ENCODE data around the gene CARD8.

The CARD8 gene

GRCh38 chr19:48206397-48207093, 49.2 kb downstream of the CARD8 start:
- no peak for DNase-seq

GRCh38 chr19:48203794-48204628, 51.7 kb downstream of the CARD8 start:
- peak; percentile 86 to 89 for DNase-seq

- DNase-seq: no peak
Measured at GRCh38 chr19:48203222-48203793, 52.4 kb downstream of the CARD8 start.

GRCh38 chr19:48196933-48197665, 58.6 kb downstream of the CARD8 start:
- DNase-seq: no peak

GRCh38 chr19:48196321-48196763, 59.4 kb downstream of the CARD8 start:
- no peak for DNase-seq

GRCh38 chr19:48194844-48195830, 60.6 kb downstream of the CARD8 start:
- DNase-seq: no peak

GRCh38 chr19:48194041-48194843, 61.5 kb downstream of the CARD8 start:
- no peak for DNase-seq

GRCh38 chr19:48192750-48193149, 63.0 kb downstream of the CARD8 start:
- no peak for DNase-seq

GRCh38 chr19:48190885-48191284, 64.8 kb downstream of the CARD8 start:
- no peak for DNase-seq

GRCh38 chr19:48190288-48190884, 65.3 kb downstream of the CARD8 start:
- DNase-seq: peak; percentile 14 to 54

- no peak for DNase-seq
Measured at GRCh38 chr19:48186541-48186991, 69.1 kb downstream of the CARD8 start.

- no peak for DNase-seq
Measured at GRCh38 chr19:48186015-48186414, 69.7 kb downstream of the CARD8 start.

GRCh38 chr19:48183356-48183755, 72.4 kb downstream of the CARD8 start:
- no peak for DNase-seq

- no peak for DNase-seq
Measured at GRCh38 chr19:48182434-48182833, 73.3 kb downstream of the CARD8 start.

GRCh38 chr19:48181505-48181904, 74.2 kb downstream of the CARD8 start:
- no peak for DNase-seq

GRCh38 chr19:48176226-48176625, 79.5 kb downstream of the CARD8 start:
- no peak for DNase-seq

- DNase-seq: no peak
Measured at GRCh38 chr19:48175578-48175977, 80.1 kb downstream of the CARD8 start.

- DNase-seq: no peak
Measured at GRCh38 chr19:48174445-48175030, 81.2 kb downstream of the CARD8 start.

- DNase-seq: no peak
Measured at GRCh38 chr19:48171710-48172109, 84.0 kb downstream of the CARD8 start.

- peak in 1 of 2 experiments; percentile 5 for DNase-seq
Measured at GRCh38 chr19:48170817-48171347, 84.8 kb downstream of the CARD8 start.
